ENCODE data around the gene MCTP2. TPM values are rescaled to one million over a fixed set of nuclear protein-coding genes. Genes with fewer than 3 reads are reported as not detected.

Gene MCTP2
- total and polyA plus RNA-seq, 2 donors (not counting 1 experiment from before 2014, with no cell fraction given): 38.3 to 64.8 TPM

- no peaks in the 10 kb centered on the region for H3K9me3 ChIP-seq (ENCODE audit: control extremely low read depth in 1 of 3, control insufficient read depth in 2 of 3, insufficient read depth in 1 of 3, low read length in 2 of 3)
- H4K20me1 ChIP-seq (ENCODE audit: control insufficient read depth, insufficient read depth, low read length, poor library complexity, severe bottlenecking): no peaks in the 10 kb centered on the region
- no peaks in the 10 kb centered on the region for H3K27me3 ChIP-seq (replicated peaks in 1 of 4; ENCODE audit: control extremely low read depth in 1 of 4, control insufficient read depth in 3 of 4, insufficient read depth in 4 of 4, low read length in 3 of 4)
- peak overlapping the region; percentile 12 for H3K9ac ChIP-seq (ENCODE audit: low read length)
- no peaks in the 10 kb centered on the region for H3K27me3 Mint-ChIP-seq
- H3K4me3 ChIP-seq (ENCODE audit: control extremely low read depth in 1 of 5, extremely low read depth in 1 of 5, insufficient read depth in 1 of 5, low read depth in 2 of 5, low read length in 4 of 5): peak overlapping the region in 1 of 5 experiments; percentile 12
- peaks cover 27 to 41% of the 10 kb centered on the region in 2 donors for H3K4me1 ChIP-seq (ENCODE audit: control insufficient read depth in 2 of 2, insufficient read depth in 2 of 2, low read length in 2 of 2)
- H3K4me2 ChIP-seq (replicated peaks; ENCODE audit: low read depth, low read length, poor library complexity, severe bottlenecking): peak overlapping the region; percentile 39
- ChIA-PET CTCF (interaction anchor here (0.8 to 5.2 kb wide), 15 partner anchors 10 to 145 kb away, joined by 3 to 51 read pairs (median 5); partner anchors contain the start of gene MCTP2), POLR2A (interaction anchor here (0.7 to 2.0 kb wide), 6 partner anchors 10 to 77 kb away, joined by 3 to 9 read pairs (median 6); partner anchors contain the start of gene MCTP2)
- H3K9me3 Mint-ChIP-seq (ENCODE audit: insufficient read depth): no peaks in the 10 kb centered on the region
- no peak overlapping the region for H2AFZ ChIP-seq (ENCODE audit: insufficient read depth, low read depth, low read length, poor library complexity, severe bottlenecking)
- H3K27ac ChIP-seq (ENCODE audit: low read length in 2 of 2): peak overlapping the region; percentile 58 to 64
- WGBS (ENCODE audit: insufficient coverage): 42% methylated on average over 7 of the region's 13 CpGs
- peaks cover 0 to 11% of the 10 kb centered on the region in 2 experiments for H3K36me3 ChIP-seq (replicated peaks in 1 of 2; ENCODE audit: control extremely low read depth in 1 of 2, control insufficient read depth in 1 of 2, extremely low read depth in 1 of 2, insufficient read depth in 2 of 2, low read length in 1 of 2)
- TF ChIP-seq EZH2 (IDR thresholded peaks at IDR 0.05; ENCODE audit: borderline replicate concordance, insufficient read depth, low read depth, low read length, poor library complexity, severe bottlenecking): no peak
- TF ChIP-seq CTCF (IDR thresholded peaks at IDR 0.05): no peak
- peak; percentile 86 for DNase-seq
- H3K27ac Mint-ChIP-seq: peak overlapping the region; percentile 91
- intact Hi-C loops (cut with micrococcal nuclease): loop anchor here (1.0 to 2.0 kb wide), 5 partner anchors 10 to 133 kb away; partner anchors contain the start of gene MCTP2
- peaks cover 49% of the 10 kb centered on the region for H3K79me2 ChIP-seq (ENCODE audit: control insufficient read depth, insufficient read depth, low read length)
- H3K4me3 Mint-ChIP-seq: peak overlapping the region; percentile 64
- H3K4me1 Mint-ChIP-seq: peaks cover 50% of the 10 kb centered on the region
- ATAC-seq (ENCODE audit: low read depth): peak; percentile 87
These were observed 75.6 kb downstream of the MCTP2 start for GRCh38 chr15:94306700-94307650.

GRCh38 chr15:94312946-94313345, 81.6 kb downstream of the MCTP2 start:
- Histone ChIP-seq H3K9ac (ENCODE audit: low read length) (no peak overlapping the region), H3K4me3 (ENCODE audit: control extremely low read depth in 1 of 5, extremely low read depth in 1 of 5, insufficient read depth in 1 of 5, low read depth in 2 of 5, low read length in 4 of 5) (no peak overlapping the region), H4K20me1 (ENCODE audit: control insufficient read depth, insufficient read depth, low read length, poor library complexity, severe bottlenecking) (no peaks in the 10 kb centered on the region), H3K9me3 (ENCODE audit: control extremely low read depth in 1 of 3, control insufficient read depth in 2 of 3, insufficient read depth in 1 of 3, low read length in 2 of 3) (no peaks in the 10 kb centered on the region), H3K27me3 (replicated peaks in 1 of 4; ENCODE audit: control extremely low read depth in 1 of 4, control insufficient read depth in 3 of 4, insufficient read depth in 4 of 4, low read length in 3 of 4) (no peaks in the 10 kb centered on the region), H3K4me1 (ENCODE audit: control insufficient read depth in 2 of 2, insufficient read depth in 2 of 2, low read length in 2 of 2) (no peaks in the 10 kb centered on the region), H3K4me2 (replicated peaks; ENCODE audit: low read depth, low read length, poor library complexity, severe bottlenecking) (no peak overlapping the region), H3K27ac (ENCODE audit: low read length in 2 of 2) (no peak overlapping the region), H2AFZ (ENCODE audit: insufficient read depth, low read depth, low read length, poor library complexity, severe bottlenecking) (no peak overlapping the region), H3K79me2 (ENCODE audit: control insufficient read depth, insufficient read depth, low read length) (peaks cover 5% of the 10 kb centered on the region), H3K36me3 (replicated peaks in 1 of 2; ENCODE audit: control extremely low read depth in 1 of 2, control insufficient read depth in 1 of 2, extremely low read depth in 1 of 2, insufficient read depth in 2 of 2, low read length in 1 of 2) (peaks cover 4 to 34% of the 10 kb centered on the region in 2 experiments)
- Mint-ChIP-seq H3K27ac (no peak overlapping the region), H3K4me1 (peaks cover 3% of the 10 kb centered on the region), H3K4me3 (no peak overlapping the region), H3K27me3 (no peaks in the 10 kb centered on the region), H3K9me3 (ENCODE audit: insufficient read depth) (no peaks in the 10 kb centered on the region)
- TF ChIP-seq EZH2 (IDR thresholded peaks at IDR 0.05; ENCODE audit: borderline replicate concordance, insufficient read depth, low read depth, low read length, poor library complexity, severe bottlenecking) (no peak), CTCF (IDR thresholded peaks at IDR 0.05) (no peak)
- POLR2A ChIA-PET: no interaction called here
- ATAC-seq (ENCODE audit: low read depth) (no peak), DNase-seq (no peak)
- WGBS (ENCODE audit: insufficient coverage): 96% methylated on average over 5 of the region's 5 CpGs
- intact Hi-C loops (cut with micrococcal nuclease): no loop called here
- CTCF ChIA-PET: no interaction called here
